Fibroblast of lung (primary cell): ENCODE measurements around the gene CTNND2.

ENCODE experiments used
- EZH2 ChIP-seq: IDR thresholded peaks from 2 replicates; pipeline ENCODE4 v1.5.1; 2012; ENCODE audit warnings: low read length, control low read depth, mild to moderate bottlenecking; ENCODE audit errors: missing control alignments
- TF ChIP-seq, protein P1 (sequence below), 2 donors: IDR thresholded peaks in 1 of 2; conservative IDR thresholded peaks in 1 of 2; 1 replicate in 1 of 2; 2 replicates in 1 of 2; pipeline ENCODE4 v1.5.1; 2011 to 2012; ENCODE audit warnings: low read length in 2 of 2, control low read depth in 1 of 2, inconsistent platforms in 1 of 2, low read depth in 1 of 2, mild to moderate bottlenecking in 1 of 2

DNA sequence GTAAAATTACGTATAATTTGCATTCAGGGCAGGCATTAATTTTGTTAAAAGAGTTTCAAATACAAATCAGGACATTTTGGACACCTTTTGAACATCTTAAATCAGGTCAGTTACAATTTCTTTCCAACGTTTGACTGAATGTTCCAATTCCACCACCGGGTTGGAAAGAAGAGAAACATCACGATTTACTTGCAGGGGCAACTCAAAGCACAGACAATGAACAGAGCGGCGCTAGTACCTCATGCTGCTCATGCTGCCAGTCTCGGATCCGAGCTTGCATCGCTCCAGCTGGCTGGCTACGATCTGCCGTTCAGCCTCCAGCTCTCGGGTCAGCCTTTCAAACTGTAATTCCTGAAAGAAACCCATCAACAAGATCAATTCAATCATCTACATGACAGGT lies 339.5 kb downstream of the CTNND2 start:
- TF ChIP-seq, protein P1, sequence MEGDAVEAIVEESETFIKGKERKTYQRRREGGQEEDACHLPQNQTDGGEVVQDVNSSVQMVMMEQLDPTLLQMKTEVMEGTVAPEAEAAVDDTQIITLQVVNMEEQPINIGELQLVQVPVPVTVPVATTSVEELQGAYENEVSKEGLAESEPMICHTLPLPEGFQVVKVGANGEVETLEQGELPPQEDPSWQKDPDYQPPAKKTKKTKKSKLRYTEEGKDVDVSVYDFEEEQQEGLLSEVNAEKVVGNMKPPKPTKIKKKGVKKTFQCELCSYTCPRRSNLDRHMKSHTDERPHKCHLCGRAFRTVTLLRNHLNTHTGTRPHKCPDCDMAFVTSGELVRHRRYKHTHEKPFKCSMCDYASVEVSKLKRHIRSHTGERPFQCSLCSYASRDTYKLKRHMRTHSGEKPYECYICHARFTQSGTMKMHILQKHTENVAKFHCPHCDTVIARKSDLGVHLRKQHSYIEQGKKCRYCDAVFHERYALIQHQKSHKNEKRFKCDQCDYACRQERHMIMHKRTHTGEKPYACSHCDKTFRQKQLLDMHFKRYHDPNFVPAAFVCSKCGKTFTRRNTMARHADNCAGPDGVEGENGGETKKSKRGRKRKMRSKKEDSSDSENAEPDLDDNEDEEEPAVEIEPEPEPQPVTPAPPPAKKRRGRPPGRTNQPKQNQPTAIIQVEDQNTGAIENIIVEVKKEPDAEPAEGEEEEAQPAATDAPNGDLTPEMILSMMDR (conservative IDR thresholded peaks at IDR 0.05 in 1 of 2, IDR thresholded peaks at IDR 0.05 in 1 of 2; ENCODE audit: low read depth in 1 of 2, low read length in 2 of 2), result no peak
- TF ChIP-seq EZH2, result no peak
